NCI-H748 (cell line): ENCODE data around the gene MSI2.

Experiments
- DNase-seq: peaks from one replicate; lab custom pipeline; 2025; ENCODE audit not compliant: unreplicated experiment; lab: John Stamatoyannopoulos, UW

Gene MSI2

GRCh38 chr17:57723427-57724025 is 467.2 kb downstream of the MSI2 start:
- no peak for DNase-seq

GRCh38 chr17:57724026-57724728 is 467.9 kb downstream of the MSI2 start:
- no peak for DNase-seq

GRCh38 chr17:57724729-57725125 is 468.4 kb downstream of the MSI2 start:
- no peak for DNase-seq

- no peak for DNase-seq
These were observed 470.0 kb downstream of the MSI2 start for GRCh38 chr17:57726213-57726790.

GRCh38 chr17:57726838-57727237 is 470.5 kb downstream of the MSI2 start:
- DNase-seq: no peak

GRCh38 chr17:57727630-57728175 is 471.4 kb downstream of the MSI2 start:
- DNase-seq: no peak

- DNase-seq: no peak
These were observed 473.8 kb downstream of the MSI2 start for GRCh38 chr17:57730026-57730701.

- no peak for DNase-seq
These were observed 475.7 kb downstream of the MSI2 start for GRCh38 chr17:57732062-57732461.

GRCh38 chr17:57733085-57733484 is 476.8 kb downstream of the MSI2 start:
- DNase-seq: no peak
